Transverse colon (tissue), 4 donors: ENCODE data around the gene THADA.
A peak's percentile ranks its signal among the peaks of the same experiment; 100 is the strongest.

Experiments
- EP300 ChIP-seq: sonication (generic); formaldehyde crosslinking; IDR thresholded peaks from one replicate; pipeline ENCODE4 v1.6.1; 2017; ENCODE audit warnings: antibody characterized with exemption, low read depth
- POLR2AphosphoS5 ChIP-seq, 3 donors: sonication (generic); formaldehyde crosslinking; IDR thresholded peaks; one replicate each; pipeline ENCODE4 v1.6.1; 2016; ENCODE audit warnings: antibody characterized with exemption in 3 of 3
- TF ChIP-seq, protein P1 (sequence below), 5 experiments: fragments of 200-600 bp in 3 of 5; fragments of 450-650 bp in 2 of 5; sonication (generic) in 3 of 5; IDR thresholded peaks; 1 replicate in 2 of 5; 2 replicates in 3 of 5; pipeline ENCODE4 v1.5.1; 2016 to 2017; ENCODE audit warnings: antibody characterized with exemption in 5 of 5, inconsistent platforms in 3 of 5, mild to moderate bottlenecking in 2 of 5, moderate library complexity in 1 of 5

DNA sequence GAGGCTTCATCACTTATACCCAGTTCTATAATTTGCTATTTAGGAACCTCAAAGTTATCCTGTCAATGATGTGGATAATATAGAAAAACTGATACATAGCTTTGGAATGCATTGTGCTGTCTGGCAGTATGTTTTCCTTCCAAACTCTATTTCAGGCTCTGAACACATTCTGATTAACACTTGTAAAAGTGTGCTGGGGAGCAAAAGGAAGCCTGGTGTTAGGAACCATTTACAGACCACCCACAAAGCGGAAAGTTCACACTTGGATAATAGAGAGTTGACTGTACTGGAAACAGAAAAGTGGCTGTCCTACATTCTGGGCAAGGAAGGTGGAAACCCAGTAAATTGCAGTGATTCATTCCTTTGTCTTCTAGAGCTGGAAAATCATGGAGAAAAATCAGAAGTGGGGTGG lies 254.9 kb downstream of the THADA start:
- TF ChIP-seq, protein P1, sequence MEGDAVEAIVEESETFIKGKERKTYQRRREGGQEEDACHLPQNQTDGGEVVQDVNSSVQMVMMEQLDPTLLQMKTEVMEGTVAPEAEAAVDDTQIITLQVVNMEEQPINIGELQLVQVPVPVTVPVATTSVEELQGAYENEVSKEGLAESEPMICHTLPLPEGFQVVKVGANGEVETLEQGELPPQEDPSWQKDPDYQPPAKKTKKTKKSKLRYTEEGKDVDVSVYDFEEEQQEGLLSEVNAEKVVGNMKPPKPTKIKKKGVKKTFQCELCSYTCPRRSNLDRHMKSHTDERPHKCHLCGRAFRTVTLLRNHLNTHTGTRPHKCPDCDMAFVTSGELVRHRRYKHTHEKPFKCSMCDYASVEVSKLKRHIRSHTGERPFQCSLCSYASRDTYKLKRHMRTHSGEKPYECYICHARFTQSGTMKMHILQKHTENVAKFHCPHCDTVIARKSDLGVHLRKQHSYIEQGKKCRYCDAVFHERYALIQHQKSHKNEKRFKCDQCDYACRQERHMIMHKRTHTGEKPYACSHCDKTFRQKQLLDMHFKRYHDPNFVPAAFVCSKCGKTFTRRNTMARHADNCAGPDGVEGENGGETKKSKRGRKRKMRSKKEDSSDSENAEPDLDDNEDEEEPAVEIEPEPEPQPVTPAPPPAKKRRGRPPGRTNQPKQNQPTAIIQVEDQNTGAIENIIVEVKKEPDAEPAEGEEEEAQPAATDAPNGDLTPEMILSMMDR (IDR thresholded peaks at IDR 0.05) = no peak
- TF ChIP-seq EP300 (no peak), POLR2AphosphoS5 (IDR thresholded peaks at IDR 0.05) (peak in 1 of 3 donors; percentile 23)
